Measurements from ENCODE around the gene SPECC1. TPM values are rescaled to one million over a fixed set of nuclear protein-coding genes. Genes with fewer than 3 reads are reported as not detected.
A peak's percentile ranks its signal among the peaks of the same experiment; 100 is the strongest.

The SPECC1 gene
- total and polyA plus RNA-seq, 9 of the 15 experiments (the other 6 are each of a cell fraction or from before 2014, with no cell fraction given) = 2.4 to 19.6 (median 14.7) TPM

DNA sequence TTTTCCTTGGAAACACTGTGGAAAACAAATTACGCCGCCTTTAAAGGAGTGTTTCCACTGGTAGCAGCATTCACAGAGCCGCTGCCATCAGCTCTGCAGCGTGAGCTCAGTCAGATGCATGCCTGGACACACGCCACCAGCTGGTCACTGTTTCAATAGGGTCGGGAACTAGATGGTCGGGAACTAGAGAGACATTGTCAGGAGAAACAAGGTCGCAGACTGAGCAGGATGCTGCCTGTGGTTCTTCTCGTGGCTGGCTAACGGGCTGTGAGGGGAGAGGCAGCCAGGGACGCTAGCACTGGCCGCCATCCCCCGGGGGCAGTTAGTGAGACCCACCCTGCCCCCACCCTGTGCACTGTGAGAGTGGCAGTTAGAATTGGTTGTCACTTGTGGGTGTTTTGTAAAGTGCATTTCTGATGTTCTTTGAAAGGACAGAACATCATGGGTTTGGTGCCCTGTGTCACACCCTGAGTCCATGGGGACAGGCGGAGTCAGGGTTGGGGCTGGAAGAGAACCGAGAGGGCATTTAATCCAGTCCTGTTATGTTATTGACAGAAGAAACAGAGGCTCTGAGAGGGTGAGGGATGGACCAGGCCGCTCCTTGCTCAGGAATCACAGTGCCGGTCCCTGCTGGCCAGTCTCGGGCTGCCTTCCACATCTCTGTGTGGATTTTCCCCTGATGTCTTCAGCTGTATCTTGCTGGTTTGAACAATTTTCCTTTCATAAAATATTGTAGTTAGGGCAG is 86.3 kb downstream of the SPECC1 start (continued):
- TF ChIP-seq, protein P1, sequence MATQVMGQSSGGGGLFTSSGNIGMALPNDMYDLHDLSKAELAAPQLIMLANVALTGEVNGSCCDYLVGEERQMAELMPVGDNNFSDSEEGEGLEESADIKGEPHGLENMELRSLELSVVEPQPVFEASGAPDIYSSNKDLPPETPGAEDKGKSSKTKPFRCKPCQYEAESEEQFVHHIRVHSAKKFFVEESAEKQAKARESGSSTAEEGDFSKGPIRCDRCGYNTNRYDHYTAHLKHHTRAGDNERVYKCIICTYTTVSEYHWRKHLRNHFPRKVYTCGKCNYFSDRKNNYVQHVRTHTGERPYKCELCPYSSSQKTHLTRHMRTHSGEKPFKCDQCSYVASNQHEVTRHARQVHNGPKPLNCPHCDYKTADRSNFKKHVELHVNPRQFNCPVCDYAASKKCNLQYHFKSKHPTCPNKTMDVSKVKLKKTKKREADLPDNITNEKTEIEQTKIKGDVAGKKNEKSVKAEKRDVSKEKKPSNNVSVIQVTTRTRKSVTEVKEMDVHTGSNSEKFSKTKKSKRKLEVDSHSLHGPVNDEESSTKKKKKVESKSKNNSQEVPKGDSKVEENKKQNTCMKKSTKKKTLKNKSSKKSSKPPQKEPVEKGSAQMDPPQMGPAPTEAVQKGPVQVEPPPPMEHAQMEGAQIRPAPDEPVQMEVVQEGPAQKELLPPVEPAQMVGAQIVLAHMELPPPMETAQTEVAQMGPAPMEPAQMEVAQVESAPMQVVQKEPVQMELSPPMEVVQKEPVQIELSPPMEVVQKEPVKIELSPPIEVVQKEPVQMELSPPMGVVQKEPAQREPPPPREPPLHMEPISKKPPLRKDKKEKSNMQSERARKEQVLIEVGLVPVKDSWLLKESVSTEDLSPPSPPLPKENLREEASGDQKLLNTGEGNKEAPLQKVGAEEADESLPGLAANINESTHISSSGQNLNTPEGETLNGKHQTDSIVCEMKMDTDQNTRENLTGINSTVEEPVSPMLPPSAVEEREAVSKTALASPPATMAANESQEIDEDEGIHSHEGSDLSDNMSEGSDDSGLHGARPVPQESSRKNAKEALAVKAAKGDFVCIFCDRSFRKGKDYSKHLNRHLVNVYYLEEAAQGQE (IDR thresholded peaks at IDR 0.05; ENCODE audit: borderline replicate concordance) = peak; percentile 15; the same call in 1 of the 2 replicates
- TF ChIP-seq, protein P1 (CRISPR knock-in tag; IDR thresholded peaks at IDR 0.05; ENCODE audit: low read depth) = no peak
- TF ChIP-seq, protein P2, sequence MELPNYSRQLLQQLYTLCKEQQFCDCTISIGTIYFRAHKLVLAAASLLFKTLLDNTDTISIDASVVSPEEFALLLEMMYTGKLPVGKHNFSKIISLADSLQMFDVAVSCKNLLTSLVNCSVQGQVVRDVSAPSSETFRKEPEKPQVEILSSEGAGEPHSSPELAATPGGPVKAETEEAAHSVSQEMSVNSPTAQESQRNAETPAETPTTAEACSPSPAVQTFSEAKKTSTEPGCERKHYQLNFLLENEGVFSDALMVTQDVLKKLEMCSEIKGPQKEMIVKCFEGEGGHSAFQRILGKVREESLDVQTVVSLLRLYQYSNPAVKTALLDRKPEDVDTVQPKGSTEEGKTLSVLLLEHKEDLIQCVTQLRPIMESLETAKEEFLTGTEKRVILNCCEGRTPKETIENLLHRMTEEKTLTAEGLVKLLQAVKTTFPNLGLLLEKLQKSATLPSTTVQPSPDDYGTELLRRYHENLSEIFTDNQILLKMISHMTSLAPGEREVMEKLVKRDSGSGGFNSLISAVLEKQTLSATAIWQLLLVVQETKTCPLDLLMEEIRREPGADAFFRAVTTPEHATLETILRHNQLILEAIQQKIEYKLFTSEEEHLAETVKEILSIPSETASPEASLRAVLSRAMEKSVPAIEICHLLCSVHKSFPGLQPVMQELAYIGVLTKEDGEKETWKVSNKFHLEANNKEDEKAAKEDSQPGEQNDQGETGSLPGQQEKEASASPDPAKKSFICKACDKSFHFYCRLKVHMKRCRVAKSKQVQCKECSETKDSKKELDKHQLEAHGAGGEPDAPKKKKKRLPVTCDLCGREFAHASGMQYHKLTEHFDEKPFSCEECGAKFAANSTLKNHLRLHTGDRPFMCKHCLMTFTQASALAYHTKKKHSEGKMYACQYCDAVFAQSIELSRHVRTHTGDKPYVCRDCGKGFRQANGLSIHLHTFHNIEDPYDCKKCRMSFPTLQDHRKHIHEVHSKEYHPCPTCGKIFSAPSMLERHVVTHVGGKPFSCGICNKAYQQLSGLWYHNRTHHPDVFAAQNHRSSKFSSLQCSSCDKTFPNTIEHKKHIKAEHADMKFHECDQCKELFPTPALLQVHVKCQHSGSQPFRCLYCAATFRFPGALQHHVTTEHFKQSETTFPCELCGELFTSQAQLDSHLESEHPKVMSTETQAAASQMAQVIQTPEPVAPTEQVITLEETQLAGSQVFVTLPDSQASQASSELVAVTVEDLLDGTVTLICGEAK (IDR thresholded peaks at IDR 0.05) = no peak
- TF ChIP-seq, protein P2 (CRISPR knock-in tag; IDR thresholded peaks at IDR 0.05) = no peak
